ENCODE results near the gene KRT76.
A peak's percentile ranks its signal among the peaks of the same experiment; 100 is the strongest.

The KRT76 gene

DNA sequence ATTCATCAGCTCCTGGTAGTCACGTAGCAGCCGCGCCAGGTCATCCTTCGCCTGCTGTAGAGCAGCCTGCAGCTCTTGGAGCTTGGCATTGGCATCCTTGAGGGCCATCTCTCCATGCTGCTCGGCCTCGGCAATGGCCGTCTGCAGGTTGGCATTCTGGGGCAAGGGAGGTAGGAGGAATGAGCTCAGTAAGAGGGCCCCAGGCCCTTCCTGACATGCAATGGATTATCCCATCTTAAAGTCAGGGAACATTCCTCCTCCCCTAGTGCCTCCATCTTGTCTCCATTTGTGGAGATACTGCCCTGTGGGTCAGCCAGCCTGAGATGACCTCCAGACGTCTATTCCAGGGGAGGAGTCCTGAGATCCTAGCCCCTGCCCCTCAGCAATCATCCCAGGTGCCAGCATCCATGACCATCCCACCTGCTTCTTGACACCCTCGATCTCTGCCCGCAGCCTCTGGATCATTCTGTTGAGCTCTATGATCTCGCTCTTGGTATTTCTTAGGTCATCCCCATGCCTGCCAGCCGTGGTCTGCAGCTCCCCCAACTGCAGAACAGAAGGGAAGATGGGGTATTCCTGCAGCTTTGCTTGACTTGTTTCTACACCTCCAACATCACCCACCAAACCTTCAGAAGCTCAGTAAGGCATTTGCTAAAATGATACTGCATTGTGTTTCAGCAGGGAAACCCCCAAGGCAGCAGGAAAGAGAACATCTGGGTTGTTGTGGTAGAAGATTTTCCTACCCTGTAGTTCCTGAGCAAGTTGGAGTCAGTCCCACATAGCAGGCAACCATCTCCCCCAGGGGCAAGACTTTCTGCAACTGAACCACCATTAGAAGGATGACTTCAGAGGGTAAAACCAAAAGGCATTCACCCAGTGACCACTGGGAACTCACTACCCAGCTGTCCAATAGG is 14.4 kb upstream of the KRT76 start:
- TF ChIP-seq, protein P1, sequence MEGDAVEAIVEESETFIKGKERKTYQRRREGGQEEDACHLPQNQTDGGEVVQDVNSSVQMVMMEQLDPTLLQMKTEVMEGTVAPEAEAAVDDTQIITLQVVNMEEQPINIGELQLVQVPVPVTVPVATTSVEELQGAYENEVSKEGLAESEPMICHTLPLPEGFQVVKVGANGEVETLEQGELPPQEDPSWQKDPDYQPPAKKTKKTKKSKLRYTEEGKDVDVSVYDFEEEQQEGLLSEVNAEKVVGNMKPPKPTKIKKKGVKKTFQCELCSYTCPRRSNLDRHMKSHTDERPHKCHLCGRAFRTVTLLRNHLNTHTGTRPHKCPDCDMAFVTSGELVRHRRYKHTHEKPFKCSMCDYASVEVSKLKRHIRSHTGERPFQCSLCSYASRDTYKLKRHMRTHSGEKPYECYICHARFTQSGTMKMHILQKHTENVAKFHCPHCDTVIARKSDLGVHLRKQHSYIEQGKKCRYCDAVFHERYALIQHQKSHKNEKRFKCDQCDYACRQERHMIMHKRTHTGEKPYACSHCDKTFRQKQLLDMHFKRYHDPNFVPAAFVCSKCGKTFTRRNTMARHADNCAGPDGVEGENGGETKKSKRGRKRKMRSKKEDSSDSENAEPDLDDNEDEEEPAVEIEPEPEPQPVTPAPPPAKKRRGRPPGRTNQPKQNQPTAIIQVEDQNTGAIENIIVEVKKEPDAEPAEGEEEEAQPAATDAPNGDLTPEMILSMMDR (conservative IDR thresholded peaks at IDR 0.05; ENCODE audit: low read length), result no peak
- no peak overlapping the region for H3K4me3 ChIP-seq (ENCODE audit: low read length)
- peak; percentile 32 for DNase-seq (ENCODE audit: low read depth)

DNA sequence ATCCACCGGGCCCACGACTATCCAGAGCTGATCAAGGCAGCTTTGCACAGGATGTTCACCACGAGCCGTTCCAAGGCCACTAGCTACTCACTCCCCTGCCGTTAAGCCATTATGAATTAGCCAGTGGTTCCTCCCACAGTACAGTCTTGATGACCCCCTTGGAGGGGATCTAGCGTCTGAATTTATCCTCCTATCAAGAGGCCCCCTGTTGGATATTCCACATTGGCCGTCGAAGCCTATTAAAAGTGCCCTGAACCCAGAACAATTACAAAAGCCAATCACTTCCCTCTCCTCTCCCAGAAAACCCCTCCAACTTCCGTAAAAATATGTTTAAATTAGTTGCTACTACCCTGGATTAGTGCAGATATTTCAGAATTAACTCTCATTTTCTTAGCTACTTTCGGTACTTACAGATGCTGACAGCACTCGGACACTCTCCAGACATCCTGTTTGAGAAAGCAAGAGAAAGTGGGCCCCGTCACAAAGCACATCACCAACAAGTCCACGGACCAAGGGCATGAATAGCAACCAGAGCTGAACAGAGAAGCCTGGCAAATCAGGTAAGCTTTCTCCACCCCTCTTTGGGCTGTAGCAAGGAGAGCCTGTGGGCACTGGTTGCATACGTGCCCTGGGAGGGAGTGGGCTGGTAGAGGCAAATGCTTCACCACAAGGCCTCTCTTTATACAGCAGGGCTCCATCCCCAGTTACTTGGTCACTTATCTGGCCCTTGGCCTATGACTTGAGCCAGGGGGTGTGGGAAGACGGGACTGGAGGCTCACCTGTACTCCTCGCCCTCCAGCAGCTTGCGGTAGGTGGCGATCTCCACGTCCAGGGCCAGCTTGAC is 13.5 kb upstream of the KRT76 start:
- DNase-seq (ENCODE audit: low read depth), result no peak
- no peak overlapping the region for H3K4me3 ChIP-seq (ENCODE audit: low read length)
- TF ChIP-seq, protein P1 (conservative IDR thresholded peaks at IDR 0.05; ENCODE audit: low read length), result no peak

DNA sequence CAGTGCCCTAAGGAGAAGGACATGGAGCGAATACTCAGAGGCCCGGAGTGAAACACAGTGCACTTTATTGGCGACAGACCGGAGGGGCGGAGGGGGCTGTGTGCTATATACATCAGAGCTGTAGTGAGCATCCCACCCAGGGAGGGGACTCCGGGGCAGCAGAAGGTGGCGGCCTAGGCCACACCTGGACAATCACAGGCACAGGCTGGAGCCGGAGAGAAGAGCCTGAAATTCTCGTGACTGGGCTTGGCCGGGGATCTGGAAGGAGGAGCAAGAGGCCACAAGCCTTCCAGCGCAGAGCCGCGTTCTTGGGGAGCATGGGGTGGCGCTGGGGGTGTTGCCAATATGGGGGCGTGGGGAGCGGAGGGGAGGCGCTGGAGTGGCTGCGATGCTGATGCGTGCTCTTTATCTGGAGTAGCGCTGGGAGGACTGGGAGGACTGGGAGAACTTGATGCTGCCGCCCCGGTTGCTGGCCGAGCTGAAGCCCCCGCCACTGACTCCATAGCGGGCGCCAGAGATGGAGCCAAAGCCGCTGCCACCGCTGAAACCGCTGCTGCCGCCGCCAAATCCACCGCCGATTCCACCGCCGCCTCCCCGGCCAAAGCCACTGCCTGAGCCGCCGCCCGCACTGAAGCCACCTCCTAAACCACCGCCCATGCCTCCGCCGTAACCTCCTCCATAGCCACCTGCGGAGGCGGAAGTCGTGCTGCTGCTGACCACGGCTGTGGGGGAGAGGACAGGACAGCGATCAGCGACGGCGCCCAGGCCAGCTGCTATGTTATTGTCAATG is 12.7 kb upstream of the KRT76 start:
- TF ChIP-seq, protein P1 (conservative IDR thresholded peaks at IDR 0.05; ENCODE audit: low read length), result no peak
- DNase-seq (ENCODE audit: low read depth), result no peak
- H3K4me3 ChIP-seq (ENCODE audit: low read length), result no peak overlapping the region

DNA sequence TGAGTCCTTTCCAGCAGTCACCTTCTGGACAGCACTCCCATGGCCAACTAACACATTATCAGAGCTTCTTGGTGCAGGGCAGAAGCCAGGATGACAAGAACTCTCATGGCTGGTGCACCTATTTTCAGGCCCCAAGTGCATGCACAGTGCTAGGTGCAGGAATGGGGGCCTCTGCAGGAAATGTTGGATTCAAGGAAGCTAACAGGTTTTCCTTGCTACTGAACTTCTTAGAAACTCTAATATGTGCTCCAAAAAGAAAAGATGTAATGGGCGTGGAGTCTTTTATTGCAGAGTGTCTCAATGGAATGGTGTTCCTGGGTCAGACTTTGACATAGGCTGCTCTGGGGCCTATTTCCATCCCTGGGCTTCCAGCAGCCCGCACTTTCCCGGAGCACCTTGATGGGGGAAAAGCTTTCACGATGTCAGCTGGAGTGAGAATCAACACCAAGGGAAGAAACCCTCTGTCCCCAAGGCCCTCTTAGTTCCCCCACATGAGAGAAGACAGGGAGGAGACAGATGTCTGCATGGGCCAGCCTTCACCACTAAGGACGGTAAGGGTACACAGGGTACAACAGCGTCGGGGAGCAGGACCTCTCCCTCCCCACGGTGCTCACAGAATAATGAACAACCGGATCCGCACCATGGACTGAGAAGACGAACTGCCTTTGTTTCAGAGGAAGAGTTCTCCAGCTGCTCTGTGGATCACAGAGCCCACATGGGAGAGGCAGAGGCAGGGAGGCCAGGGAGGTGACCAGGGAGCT is 11.9 kb upstream of the KRT76 start:
- TF ChIP-seq, protein P1 (conservative IDR thresholded peaks at IDR 0.05; ENCODE audit: low read length), result no peak
- H3K4me3 ChIP-seq (ENCODE audit: low read length), result no peak overlapping the region
- DNase-seq (ENCODE audit: low read depth), result no peak

DNA sequence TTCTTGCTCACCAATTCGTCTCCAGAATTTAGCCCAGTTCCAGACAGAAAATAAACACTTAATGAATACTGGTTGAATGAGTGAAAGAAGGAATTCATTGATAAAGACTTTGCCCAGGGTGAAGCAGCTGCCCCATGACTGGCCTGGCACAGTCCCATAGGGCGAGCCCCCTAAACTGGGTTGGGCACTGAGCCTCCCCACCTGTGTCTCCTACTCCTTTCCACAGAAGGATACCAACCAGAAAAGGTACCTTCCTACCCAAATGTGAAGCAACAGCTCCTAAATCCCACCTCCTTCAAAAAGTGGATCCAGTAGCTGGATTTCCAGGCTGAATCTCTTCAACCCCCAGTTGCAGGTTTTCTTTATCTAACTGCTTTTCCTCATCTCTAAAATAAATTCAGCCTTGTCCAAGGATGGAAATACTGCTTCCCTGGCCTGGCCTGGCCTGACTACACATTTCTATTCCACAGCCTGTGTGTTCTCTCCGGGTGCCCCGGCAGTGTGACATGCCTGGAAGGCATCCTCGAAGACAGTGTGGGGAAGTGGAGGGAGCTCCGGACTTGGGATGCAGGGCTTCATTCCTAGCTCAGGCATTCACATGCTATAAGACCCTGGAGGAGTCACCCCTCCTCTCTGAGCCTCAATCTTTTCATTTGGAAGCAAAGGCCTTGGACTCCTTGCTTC is 11.2 kb upstream of the KRT76 start:
- TF ChIP-seq, protein P1 (conservative IDR thresholded peaks at IDR 0.05; ENCODE audit: low read length), result no peak
- no peak overlapping the region for H3K4me3 ChIP-seq (ENCODE audit: low read length)
- DNase-seq (ENCODE audit: low read depth), result no peak

Data from AG10803 (cell line).